ENCODE data around the gene KIF25. TPM values are rescaled to one million over a fixed set of nuclear protein-coding genes. Genes with fewer than 3 reads are reported as not detected.
"Not testable (repeated sequence)": the region's sequence is repeated elsewhere in the genome, so short reads cannot be mapped to it uniquely, and the experiment has no call there.

KIF25 gene
- total and polyA plus RNA-seq, 7 experiments from 2014 or later = 0.86 TPM; not detected in 6

DNA sequence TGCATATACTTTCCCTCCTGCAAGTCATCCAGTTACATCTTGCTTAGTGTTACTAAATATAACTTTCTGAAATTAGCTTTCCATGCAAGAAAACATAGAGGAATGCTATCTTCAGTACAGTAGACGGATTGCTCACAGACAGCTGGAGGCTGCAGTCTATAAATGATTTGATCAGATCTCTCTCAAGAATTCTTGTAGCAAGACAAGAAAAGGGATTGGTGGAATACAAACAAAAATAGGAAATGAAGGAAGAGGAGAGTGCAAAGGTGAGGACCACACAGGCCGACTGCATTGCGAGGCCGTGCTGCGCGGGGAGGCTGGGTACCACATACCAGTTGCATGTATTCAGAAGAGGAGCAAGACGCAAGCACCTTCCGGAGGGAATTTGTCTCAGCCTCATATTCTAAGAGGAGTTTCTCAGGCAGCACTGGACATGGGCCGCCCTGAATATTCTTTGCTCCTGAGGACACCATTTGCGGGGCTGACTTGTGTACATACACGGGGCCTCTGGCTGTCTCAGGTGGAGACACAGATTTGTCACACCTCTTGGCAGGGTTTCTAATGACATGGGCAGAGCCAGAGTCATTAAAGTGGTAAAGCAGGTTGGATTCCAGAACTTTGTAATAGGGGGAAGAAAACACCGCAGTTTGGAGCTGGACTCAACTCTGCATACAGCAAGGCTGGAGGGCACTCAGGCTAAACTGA, 22.7 kb upstream of the KIF25 start:
- POLR2A ChIA-PET = no interaction called here
- CTCF ChIA-PET = no interaction called here
- no peaks in the 10 kb centered on the region for H3K4me1 ChIP-seq (ENCODE audit: control insufficient read depth in 2 of 2, insufficient read depth in 2 of 2, low read length in 2 of 2)
- H3K4me3 ChIP-seq (ENCODE audit: low read length) = no peak overlapping the region
- Mint-ChIP-seq H3K36me3 (no peaks in the 10 kb centered on the region), H3K9me3 (peaks cover 0 to 2% (median 0%) of the 10 kb centered on the region in 11 donors), H3K4me3 (no peak overlapping the region), H3K4me1 (no peaks in the 10 kb centered on the region), H3K27ac (no peak overlapping the region), H3K27me3 (peaks cover 0 to 16% (median 4%) of the 10 kb centered on the region in 5 donors)
- no peaks in the 10 kb centered on the region for H3K9me3 ChIP-seq (ENCODE audit: control insufficient read depth in 2 of 3, low read length in 3 of 3)
- intact Hi-C loops (cut with micrococcal nuclease) = no loop called here
- no peaks in the 10 kb centered on the region for H3K36me3 ChIP-seq (ENCODE audit: control insufficient read depth in 2 of 3, insufficient read depth in 3 of 3, low read length in 3 of 3)
- no peaks in the 10 kb centered on the region for H3K27me3 ChIP-seq (ENCODE audit: control insufficient read depth in 2 of 2, insufficient read depth in 2 of 2, low read length in 2 of 2)
- ATAC-seq (no peak), DNase-seq (no peak)
- H3K27ac ChIP-seq (ENCODE audit: low read depth, low read length) = no peak overlapping the region

DNA sequence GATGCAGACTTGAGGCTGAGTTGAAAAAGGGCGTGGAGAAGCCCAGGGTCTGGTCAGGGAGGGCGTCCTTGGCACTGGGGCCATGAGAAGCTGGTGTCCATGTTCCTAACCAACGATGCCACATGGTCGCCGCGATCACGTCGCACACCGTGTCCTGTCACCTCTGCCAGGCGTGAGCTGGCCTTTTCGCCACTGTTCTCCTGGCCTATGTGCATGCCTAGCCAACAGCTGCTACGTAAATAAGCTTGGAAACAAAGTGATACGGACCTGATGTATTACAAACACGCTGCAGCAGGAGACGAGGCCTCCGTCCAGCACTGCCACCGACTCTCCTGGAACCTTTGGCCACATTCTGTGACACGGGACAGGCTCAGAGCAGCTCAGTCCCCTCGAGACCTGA, 22.0 kb upstream of the KIF25 start:
- H3K4me1 Mint-ChIP-seq = no peaks in the 10 kb centered on the region
- CTCF ChIA-PET = no interaction called here
- POLR2A ChIA-PET = no interaction called here

DNA sequence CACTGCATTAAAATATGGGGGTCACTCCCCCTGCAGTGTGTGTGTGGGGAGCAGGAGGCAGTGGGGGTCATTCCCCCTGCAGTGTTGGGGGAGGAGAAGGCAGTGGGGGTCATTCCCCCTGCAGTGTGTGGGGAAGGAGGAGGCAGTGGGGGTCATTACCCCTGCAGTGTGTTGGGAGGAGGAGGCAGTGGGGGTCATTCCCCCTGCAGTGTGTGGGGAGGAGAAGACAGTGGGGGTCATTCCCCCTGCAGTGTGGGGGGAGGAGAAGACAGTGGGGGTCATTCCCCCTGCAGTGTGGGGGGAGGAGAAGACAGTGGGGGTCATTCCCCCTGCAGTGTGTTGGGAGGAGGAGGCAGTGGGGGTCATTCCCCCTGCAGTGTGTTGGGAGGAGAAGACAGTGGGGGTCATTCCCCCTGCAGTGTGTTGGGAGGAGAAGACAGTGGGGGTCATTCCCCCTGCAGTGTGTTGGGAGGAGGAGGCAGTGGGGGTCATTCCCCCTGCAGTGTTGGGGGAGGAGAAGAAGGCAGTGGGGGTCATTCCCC, 21.3 kb upstream of the KIF25 start:
- H3K4me3 ChIP-seq (ENCODE audit: low read length); DNase-seq; ATAC-seq; H3K4me1 ChIP-seq (ENCODE audit: control insufficient read depth in 2 of 2, insufficient read depth in 2 of 2, low read length in 2 of 2); POLR2A ChIA-PET; CTCF ChIA-PET; H3K9me3 ChIP-seq (ENCODE audit: control insufficient read depth in 2 of 3, low read length in 3 of 3); H3K4me3 Mint-ChIP-seq; H3K27me3 ChIP-seq (ENCODE audit: control insufficient read depth in 2 of 2, insufficient read depth in 2 of 2, low read length in 2 of 2); intact Hi-C loops (cut with micrococcal nuclease); H3K9me3 Mint-ChIP-seq; H3K36me3 ChIP-seq (ENCODE audit: control insufficient read depth in 2 of 3, insufficient read depth in 3 of 3, low read length in 3 of 3); H3K36me3 Mint-ChIP-seq; H3K4me1 Mint-ChIP-seq; H3K27ac ChIP-seq (ENCODE audit: low read depth, low read length); H3K27ac Mint-ChIP-seq: not testable (repeated sequence)
- H3K27me3 Mint-ChIP-seq = peaks cover 0 to 16% (median 4%) of the 10 kb centered on the region in 5 donors

More for the DNA sequence above, 22.0 kb upstream of the KIF25 start:
- Mint-ChIP-seq H3K9me3 (peaks cover 0 to 2% (median 0%) of the 10 kb centered on the region in 11 donors), H3K36me3 (no peaks in the 10 kb centered on the region), H3K27me3 (peaks cover 0 to 16% (median 4%) of the 10 kb centered on the region in 5 donors), H3K4me3 (no peak overlapping the region), H3K27ac (no peak overlapping the region)
- intact Hi-C loops (cut with micrococcal nuclease) = no loop called here
- no peak overlapping the region for H3K4me3 ChIP-seq (ENCODE audit: low read length)
- H3K27me3 ChIP-seq (ENCODE audit: control insufficient read depth in 2 of 2, insufficient read depth in 2 of 2, low read length in 2 of 2) = no peaks in the 10 kb centered on the region
- H3K36me3 ChIP-seq (ENCODE audit: control insufficient read depth in 2 of 3, insufficient read depth in 3 of 3, low read length in 3 of 3) = no peaks in the 10 kb centered on the region
- no peaks in the 10 kb centered on the region for H3K9me3 ChIP-seq (ENCODE audit: control insufficient read depth in 2 of 3, low read length in 3 of 3)
- H3K27ac ChIP-seq (ENCODE audit: low read depth, low read length) = no peak overlapping the region
- ATAC-seq (no peak), DNase-seq (no peak)
- H3K4me1 ChIP-seq (ENCODE audit: control insufficient read depth in 2 of 2, insufficient read depth in 2 of 2, low read length in 2 of 2) = no peaks in the 10 kb centered on the region

DNA sequence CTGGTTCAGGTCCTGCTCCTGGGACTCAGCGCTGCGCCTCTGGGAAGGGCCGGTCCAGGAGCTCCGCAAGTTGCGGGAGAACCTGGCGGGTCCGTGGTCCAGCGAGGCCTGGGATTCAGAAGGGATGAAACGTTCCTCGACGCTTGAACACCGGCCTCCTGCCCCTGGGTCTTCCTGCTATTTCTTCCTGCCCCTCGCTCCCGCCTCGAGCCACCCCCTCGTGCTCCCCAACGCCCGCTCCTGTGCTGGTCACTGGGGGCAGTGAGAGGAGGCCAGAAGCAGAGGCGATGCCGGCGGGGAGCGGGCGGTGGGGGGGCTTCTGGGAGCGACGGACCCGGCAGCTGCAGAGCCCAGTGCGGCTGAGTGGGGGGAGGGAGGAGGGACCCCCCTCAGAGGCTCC, 20.8 kb upstream of the KIF25 start:
- DNase-seq (no peak), ATAC-seq (no peak)
- Histone ChIP-seq H3K4me1 (ENCODE audit: control insufficient read depth in 2 of 2, insufficient read depth in 2 of 2, low read length in 2 of 2) (no peaks in the 10 kb centered on the region), H3K27ac (ENCODE audit: low read depth, low read length) (no peak overlapping the region), H3K9me3 (ENCODE audit: control insufficient read depth in 2 of 3, low read length in 3 of 3) (no peaks in the 10 kb centered on the region), H3K27me3 (ENCODE audit: control insufficient read depth in 2 of 2, insufficient read depth in 2 of 2, low read length in 2 of 2) (no peaks in the 10 kb centered on the region), H3K4me3 (ENCODE audit: low read length) (no peak overlapping the region), H3K36me3 (ENCODE audit: control insufficient read depth in 2 of 3, insufficient read depth in 3 of 3, low read length in 3 of 3) (no peaks in the 10 kb centered on the region)
- H3K4me3 Mint-ChIP-seq = no peak overlapping the region
- peaks cover 0 to 16% (median 4%) of the 10 kb centered on the region in 5 donors for H3K27me3 Mint-ChIP-seq
- intact Hi-C loops (cut with micrococcal nuclease) = no loop called here
- CTCF ChIA-PET = no interaction called here
- H3K4me1 Mint-ChIP-seq = no peaks in the 10 kb centered on the region
- H3K9me3 Mint-ChIP-seq = peaks cover 0 to 3% (median 0%) of the 10 kb centered on the region in 11 donors
- POLR2A ChIA-PET = no interaction called here
- H3K36me3 Mint-ChIP-seq = no peaks in the 10 kb centered on the region
- H3K27ac Mint-ChIP-seq = no peak overlapping the region

DNA sequence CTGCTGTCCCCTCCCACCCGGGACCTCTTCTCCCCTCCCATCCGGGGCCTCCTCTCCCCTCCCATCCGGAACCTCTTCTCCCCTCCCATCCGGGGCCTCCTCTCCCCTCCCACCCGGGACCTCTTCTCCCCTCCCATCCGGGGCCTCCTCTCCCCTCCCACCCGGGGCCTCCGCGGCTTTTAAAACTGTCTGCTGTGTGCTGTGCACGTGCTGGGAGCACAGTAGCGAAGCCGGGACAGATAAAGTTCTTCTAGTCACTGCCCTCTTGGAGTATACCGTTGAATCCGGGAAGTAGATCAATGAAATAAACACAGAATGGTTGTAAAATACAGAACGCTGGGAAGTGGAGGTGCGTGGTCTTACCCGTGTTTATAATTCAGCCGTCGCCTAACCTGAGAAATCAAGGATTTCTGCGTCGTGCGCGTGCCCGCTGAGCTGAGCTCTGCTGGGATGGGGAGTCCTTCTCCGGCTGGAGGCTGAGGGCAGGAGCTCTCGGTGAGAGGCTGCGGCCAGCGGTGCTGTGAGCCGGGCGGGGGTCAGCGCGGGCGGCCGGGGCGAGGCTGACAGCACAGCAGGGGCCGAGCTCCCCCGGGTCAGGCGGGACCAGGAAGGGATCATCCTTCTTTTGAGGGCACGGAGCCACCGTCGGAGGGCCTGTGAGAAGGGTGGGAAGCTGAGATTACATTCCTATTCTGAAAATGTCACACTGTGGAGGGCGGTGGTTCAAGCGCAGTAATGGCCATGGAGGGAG, 19.6 kb upstream of the KIF25 start:
- H3K4me3 Mint-ChIP-seq = no peak overlapping the region
- no peaks in the 10 kb centered on the region for H3K36me3 Mint-ChIP-seq
- ChIA-PET POLR2A (no interaction called here), CTCF (no interaction called here)
- Histone ChIP-seq H3K36me3 (ENCODE audit: control insufficient read depth in 2 of 3, insufficient read depth in 3 of 3, low read length in 3 of 3) (no peaks in the 10 kb centered on the region), H3K4me1 (ENCODE audit: control insufficient read depth in 2 of 2, insufficient read depth in 2 of 2, low read length in 2 of 2) (no peaks in the 10 kb centered on the region), H3K9me3 (ENCODE audit: control insufficient read depth in 2 of 3, low read length in 3 of 3) (no peaks in the 10 kb centered on the region), H3K4me3 (ENCODE audit: low read length) (no peak overlapping the region), H3K27ac (ENCODE audit: low read depth, low read length) (no peak overlapping the region), H3K27me3 (ENCODE audit: control insufficient read depth in 2 of 2, insufficient read depth in 2 of 2, low read length in 2 of 2) (no peaks in the 10 kb centered on the region)
- ATAC-seq (no peak), DNase-seq (no peak)
- peaks cover 0 to 3% (median 0%) of the 10 kb centered on the region in 11 donors for H3K9me3 Mint-ChIP-seq
- peaks cover 0 to 16% (median 4%) of the 10 kb centered on the region in 5 donors for H3K27me3 Mint-ChIP-seq
- no peak overlapping the region for H3K27ac Mint-ChIP-seq
- H3K4me1 Mint-ChIP-seq = no peaks in the 10 kb centered on the region
- intact Hi-C loops (cut with micrococcal nuclease) = no loop called here

DNA sequence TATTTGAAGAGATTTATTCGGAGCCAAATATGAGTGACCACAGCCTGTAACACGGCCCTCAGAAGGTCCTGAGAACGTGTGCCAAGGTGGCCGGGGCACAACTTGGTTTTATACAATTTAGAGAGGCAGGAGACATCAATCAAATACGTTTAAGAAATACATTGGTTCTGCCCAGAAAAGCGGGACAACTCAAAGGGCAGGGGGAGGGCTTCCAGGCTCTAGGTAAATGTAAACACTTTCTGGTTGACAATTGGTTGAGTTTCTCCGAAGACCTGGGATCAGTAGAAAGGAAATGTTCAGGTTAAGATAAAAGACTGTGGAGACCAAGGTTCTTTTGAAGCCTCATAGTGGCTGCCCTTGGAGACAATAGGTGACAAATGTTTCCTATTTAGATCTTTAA, 18.9 kb upstream of the KIF25 start:
- ChIA-PET CTCF (no interaction called here), POLR2A (no interaction called here)
- Mint-ChIP-seq H3K4me1 (no peaks in the 10 kb centered on the region), H3K36me3 (no peaks in the 10 kb centered on the region), H3K9me3 (peaks cover 0 to 3% (median 0%) of the 10 kb centered on the region in 11 donors), H3K27me3 (peaks cover 0 to 16% (median 4%) of the 10 kb centered on the region in 5 donors), H3K27ac (no peak overlapping the region), H3K4me3 (no peak overlapping the region)
- no peak overlapping the region for H3K27ac ChIP-seq (ENCODE audit: low read depth, low read length)
- H3K4me3 ChIP-seq (ENCODE audit: low read length) = no peak overlapping the region
- intact Hi-C loops (cut with micrococcal nuclease) = no loop called here
- H3K27me3 ChIP-seq (ENCODE audit: control insufficient read depth in 2 of 2, insufficient read depth in 2 of 2, low read length in 2 of 2) = no peaks in the 10 kb centered on the region
- DNase-seq (no peak), ATAC-seq (no peak)
- no peaks in the 10 kb centered on the region for H3K36me3 ChIP-seq (ENCODE audit: control insufficient read depth in 2 of 3, insufficient read depth in 3 of 3, low read length in 3 of 3)
- H3K9me3 ChIP-seq (ENCODE audit: control insufficient read depth in 2 of 3, low read length in 3 of 3) = no peaks in the 10 kb centered on the region
- H3K4me1 ChIP-seq (ENCODE audit: control insufficient read depth in 2 of 2, insufficient read depth in 2 of 2, low read length in 2 of 2) = no peaks in the 10 kb centered on the region

Data from naive thymus-derived CD4-positive, alpha-beta T cell (primary cell).